Left colon (tissue), 2 donors: ENCODE measurements around the gene MRPS11. TPM values are rescaled to one million over a fixed set of nuclear protein-coding genes. Genes with fewer than 3 reads are reported as not detected.
"Not testable (repeated sequence)": the region's sequence is repeated elsewhere in the genome, so short reads cannot be mapped to it uniquely, and the experiment has no call there.

Experiments used
- ATAC-seq: fragments of 200-7000 bp; cut with Tn5 transposase; one replicate; pipeline ENCODE4 v1.9.1; 2020; ENCODE audit warnings: mild to moderate bottlenecking, moderate library complexity
- DNase-seq, 2 donors: peaks; one replicate each; pipeline ENCODE4 v3.0.0-alpha.2; 2020
- intact Hi-C, 2 donors: fragments of 100-400 bp; cut with DNase I in 1 of 2; cut with micrococcal nuclease in 1 of 2; formaldehyde crosslinking; loops; one replicate each; pipeline versions ENCODE4 v1.11.2 to v1.14.0; 2022; cut with DNase I, micrococcal nuclease
- total RNA-seq, 2 donors: library from RNA; stranded (reverse); fragmentation: NEBNext Ultra II Directional; extraction: Animal tissue kit (Norgen Biotek cat#: 25700); gene quantifications; one replicate each; pipeline ENCODE4 v1.2.1, GENCODE V29; 2021
- donor health status: DM: no; HTN: no; CAD: no.
- donor health status: DM: yes; HTN: yes; CAD: no.

The MRPS11 gene
- total RNA-seq, 2 donors from 2014 or later: 45.9 to 50.2 TPM

DNA sequence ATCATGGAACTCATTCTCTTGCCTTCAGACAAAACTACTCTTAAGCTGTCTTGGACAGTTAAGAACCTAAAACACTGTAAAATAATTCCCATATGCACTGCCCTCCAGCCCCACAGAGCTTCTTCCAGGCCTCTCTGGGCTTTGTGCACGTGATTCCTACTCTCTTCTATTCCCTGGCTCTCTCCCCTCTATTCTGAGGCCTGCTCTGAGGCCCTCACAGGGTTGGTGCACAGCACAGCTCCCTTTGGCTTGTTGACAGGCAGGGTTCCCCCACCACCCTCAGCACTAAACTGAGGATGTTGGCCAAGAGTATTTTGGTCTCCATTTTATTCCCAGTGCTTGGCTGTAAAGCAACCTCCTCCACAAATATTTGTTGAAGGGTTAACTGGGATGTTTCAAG, 13.9 kb upstream of the MRPS11 start:
- ATAC-seq: no peak
- DNase-seq: no peak
- intact Hi-C loops: no loop called here

DNA sequence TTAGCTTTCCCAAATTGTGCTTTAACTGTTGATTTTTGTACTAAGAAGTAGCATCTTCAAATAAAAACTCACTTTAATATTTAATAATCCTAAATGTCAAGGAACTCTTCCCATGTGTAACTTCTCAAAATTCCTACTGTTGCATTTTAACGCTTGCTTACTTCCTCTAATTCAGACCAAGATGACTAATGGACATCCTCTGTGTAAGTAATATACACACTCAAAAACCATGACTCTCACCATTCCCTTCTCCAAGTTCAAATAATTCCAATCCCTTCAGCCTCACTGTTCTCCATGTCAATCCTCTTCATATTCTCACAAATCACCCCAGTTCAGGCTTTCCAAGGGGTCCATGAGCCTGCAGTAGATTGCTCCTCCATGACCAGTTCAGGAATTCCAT, 13.3 kb upstream of the MRPS11 start:
- ATAC-seq: no peak
- intact Hi-C loops: no loop called here
- DNase-seq: no peak

DNA sequence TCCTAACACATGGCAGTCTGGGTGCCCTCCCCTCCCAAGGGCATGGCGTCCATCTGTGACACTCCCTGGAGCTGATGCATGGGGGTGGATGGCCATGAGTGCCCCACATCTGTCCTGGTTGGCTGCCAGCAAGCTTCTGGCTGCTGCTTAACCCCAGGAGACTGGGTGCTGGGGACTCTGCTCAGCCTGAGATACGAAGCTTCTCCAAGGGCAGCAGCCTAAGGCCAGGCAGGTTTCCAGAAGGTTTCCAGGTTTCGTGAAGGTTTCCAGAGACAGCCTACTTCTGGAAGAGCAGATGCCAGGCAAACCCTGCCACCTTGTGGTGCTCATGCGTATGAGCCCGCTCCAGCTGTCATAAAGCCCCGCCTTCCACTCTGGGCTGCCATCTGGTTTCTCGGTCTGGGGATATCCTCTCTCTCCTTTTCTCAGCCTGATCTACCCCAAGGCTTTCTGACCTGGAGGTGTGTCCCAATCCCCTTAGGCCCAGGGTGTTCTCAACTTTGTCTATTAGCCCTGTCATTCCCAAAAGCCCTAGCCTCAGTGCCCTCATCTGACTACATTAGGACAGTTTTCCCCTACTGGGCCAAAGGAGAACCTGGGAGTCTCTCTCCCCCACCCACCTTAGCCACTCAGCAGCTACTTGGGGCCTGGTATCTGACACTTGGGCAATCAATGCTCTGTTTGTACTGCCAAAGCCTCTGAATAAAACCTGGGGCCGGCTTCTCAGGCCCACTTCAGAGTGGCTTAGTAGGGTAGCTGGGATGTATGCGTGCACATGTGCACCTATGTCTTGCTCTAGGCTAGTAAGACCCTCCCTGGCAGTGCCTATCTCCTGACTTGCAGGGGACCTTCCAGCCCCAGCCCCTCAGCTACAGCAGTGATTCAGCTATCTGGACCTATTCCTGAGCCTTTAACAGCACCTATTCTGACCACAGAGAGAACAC, 12.4 kb upstream of the MRPS11 start:
- intact Hi-C loops: no loop called here
- ATAC-seq (peak; percentile 98), DNase-seq (peak; percentile 49 to 76)

DNA sequence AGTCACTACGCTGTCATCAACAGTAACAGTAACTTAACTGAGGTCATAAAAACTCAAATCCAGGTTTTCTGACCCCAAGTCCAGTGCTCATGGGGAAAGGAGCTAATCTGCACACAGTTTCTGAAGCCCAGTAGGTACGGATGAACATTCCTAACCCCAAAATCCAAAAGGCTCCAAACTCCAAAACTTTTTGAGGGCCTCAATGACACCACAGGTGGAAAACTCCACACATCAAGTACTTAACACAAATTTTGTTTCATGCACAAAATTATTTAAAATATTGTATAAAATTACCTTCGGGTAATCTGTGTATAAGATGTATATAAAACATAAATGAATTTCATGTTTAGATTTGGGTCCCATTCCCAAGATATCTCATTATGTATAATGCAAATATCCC, 10.8 kb upstream of the MRPS11 start:
- intact Hi-C loops: no loop called here
- ATAC-seq: no peak
- no peak for DNase-seq

DNA sequence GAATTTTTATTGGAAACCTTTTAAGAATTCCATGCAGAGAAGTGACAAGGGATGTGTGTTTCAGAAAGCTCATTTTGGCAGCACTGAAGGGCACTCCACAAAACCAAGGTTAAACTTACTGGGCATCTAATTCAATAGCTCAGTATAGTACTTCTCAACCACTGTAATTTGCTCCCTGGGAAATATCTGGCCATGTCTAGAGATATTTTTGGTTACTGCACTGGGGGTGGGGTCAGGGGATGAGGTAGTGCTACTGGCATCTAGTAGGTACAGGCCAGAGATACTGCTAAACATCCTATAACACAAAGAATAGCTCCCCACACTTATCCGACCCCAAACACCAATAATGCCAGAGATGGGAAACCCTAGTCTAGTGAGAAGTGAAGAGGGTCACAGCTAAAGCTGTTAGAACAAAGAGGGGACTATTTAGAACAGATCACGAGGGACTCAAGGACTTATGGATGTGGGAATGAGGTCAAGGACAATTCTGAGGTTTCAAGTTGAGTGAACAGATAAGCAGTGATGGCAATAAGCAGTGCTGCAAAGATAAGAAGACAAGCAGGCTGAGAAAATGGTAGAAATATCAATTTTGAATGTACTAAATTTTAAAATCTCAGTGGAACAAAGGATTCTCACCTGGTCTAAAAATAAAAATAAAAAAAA, 3.5 kb upstream of the MRPS11 start:
- intact Hi-C loops: no loop called here
- DNase-seq: no peak
- ATAC-seq: no peak

DNA sequence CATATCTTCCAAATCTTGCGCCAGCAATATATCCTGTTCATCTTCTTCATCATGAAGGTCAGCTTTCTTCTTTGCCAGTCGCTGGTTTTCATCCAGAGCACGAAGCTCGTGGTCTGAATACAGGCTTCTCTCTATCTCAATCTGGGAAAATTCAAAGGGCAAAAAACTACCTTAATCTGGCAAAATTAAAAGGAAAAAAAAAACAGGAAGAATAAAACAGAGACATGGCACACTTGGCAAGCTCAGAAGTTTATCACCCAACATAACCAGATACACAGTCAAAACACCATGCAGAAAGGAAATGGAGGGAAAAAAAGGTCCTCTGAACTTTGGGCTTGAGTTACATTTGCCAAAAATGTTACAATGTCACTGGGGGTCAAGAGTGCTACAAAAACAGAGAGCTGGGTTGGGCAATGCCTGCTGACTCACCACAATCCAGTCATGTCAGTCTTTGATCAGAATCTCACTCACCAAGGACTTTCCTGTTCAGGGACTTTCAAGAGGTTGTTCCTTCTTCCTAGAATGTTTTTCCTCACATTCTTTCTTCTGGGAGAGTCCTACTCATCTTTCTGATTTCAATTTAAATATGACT, 1.8 kb upstream of the MRPS11 start:
- intact Hi-C loops: no loop called here
- ATAC-seq: no peak
- DNase-seq: no peak

DNA sequence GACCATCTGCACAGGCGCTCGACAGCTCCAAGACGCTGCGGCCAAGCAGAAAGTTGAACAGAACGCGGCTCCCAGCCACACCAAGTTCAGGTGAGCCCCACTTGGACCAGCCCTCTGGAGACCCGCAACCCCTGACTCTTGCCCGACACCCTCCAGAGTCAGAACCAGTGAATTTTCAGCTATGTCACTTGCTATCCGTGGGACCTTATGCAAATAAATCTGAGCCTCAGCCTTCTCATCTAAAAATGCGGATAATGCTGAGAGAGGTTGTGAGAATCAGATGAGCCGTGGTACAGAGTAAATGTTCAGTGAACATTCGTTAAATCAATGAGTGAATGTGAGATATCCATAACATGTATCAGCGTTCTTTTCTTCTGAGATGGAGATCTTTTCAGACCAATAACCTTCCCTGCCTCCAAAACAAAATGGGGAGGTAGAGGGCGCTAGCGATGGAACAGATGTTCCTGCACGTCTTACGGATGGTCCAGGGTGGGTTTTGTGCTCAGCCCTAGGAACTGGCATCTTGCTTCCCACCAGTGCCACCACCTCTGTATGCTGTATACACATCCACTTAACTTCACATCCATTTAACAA, 524 bp downstream of the MRPS11 start:
- peak in 1 of 2 donors; percentile 22 for DNase-seq
- intact Hi-C loops: no loop called here
- ATAC-seq: no peak

DNA sequence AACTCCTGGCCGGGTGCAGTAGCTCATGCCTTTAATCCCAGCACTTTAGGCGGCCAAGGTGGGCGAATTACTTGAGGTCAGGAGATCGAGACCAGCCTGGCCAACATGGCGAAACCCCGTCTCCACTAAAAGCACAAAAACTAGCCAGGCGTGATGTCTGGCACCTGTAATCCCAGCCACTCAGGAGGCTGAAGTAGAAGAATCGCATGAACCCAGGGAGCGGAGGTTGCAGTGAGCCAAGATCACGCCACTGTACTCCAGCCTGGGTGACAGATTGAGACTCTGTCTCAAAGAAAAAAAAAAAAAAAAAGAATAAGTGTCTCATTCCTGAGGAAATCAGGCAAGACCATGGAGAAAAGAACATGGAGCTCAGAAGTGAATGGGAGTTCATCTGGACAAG, 1.2 kb downstream of the MRPS11 start:
- ATAC-seq, intact Hi-C loops: not testable (repeated sequence)

DNA sequence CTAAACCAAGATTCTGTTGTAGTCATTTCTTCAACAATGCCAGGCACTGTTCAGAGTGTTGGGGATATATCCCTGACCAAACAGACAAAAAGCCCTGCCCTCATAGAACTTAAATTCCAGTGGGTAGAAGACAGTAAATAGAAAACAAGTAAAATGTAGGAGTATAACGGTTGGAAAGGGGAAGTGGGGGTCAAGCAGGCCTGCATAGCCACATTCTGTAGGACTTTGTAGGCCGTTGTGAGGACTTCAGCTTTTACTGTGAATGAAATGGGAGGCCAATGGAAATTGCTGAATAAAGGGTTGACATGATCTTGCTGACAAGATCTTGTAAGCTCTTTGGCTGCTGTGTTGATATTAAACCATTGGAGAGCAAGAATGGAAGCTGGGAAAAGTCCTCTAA, 1.8 kb downstream of the MRPS11 start:
- DNase-seq (no peak), ATAC-seq (no peak)
- intact Hi-C loops: no loop called here

More for the DNA sequence above, 1.2 kb downstream of the MRPS11 start:
- DNase-seq: not testable (repeated sequence)

DNA sequence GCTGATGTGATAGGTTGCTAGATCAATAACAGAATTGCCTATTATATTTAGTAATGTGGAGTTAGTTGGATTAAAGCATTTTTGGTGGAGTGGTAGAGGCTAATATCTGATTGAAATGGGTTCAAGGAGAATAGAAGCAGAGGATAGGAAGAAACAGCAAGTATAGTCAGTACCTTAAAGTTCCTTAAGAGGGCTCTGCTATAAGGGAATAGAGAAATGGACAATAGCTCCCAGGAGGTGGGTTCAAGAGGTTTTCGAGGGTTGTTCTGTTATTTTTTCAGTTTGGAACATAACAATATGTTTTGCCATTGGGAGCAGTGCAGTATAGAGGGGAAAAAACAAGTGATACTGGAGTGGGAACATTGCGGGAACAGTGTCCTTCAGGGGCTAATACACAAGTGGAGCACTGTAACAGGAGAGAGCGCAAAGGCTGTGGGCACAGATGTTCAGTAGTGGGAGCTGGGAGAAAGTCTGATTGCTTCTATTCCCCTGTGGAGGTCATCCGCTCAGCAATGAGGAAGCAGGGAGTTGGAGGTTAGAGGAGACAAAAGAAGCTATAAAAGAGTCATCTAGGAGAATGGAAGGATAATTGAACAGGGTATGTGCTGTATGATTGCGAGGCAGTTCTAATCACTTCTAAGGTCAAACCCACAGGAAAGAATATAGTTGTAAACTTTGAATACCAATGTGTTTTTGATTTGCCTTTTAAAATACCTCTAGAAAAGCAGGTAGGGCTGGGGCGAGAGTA, 3.3 kb downstream of the MRPS11 start:
- ATAC-seq (peak; percentile 65), DNase-seq (no peak)
- intact Hi-C loops: loop anchor here in 1 of 2 donors (10.0 kb wide), 1 partner anchor 154 kb away; the partner anchor contains the start of gene AEN

DNA sequence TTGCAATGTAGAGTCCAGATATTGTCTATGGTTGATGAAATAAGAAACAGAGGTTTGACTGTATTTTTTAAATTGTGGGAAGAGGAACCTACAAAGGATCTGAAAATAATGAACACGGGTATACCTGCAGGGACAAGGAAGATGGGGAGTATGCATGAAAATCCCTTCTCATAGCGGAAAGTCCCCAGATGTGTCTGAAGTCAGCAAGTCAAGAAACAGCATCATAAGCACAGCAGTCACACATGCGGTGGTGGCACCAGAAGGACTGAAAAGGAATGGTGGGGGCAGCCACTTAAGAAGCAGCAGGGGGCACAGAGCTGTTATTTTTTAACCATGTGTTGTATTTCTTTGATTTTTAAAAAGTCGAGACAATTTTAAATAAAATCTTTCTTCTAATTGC, 4.7 kb downstream of the MRPS11 start:
- intact Hi-C loops: loop anchor here in 1 of 2 donors (10.0 kb wide), 1 partner anchor 153 kb away; the partner anchor contains the start of gene AEN
- DNase-seq (no peak), ATAC-seq (no peak)

DNA sequence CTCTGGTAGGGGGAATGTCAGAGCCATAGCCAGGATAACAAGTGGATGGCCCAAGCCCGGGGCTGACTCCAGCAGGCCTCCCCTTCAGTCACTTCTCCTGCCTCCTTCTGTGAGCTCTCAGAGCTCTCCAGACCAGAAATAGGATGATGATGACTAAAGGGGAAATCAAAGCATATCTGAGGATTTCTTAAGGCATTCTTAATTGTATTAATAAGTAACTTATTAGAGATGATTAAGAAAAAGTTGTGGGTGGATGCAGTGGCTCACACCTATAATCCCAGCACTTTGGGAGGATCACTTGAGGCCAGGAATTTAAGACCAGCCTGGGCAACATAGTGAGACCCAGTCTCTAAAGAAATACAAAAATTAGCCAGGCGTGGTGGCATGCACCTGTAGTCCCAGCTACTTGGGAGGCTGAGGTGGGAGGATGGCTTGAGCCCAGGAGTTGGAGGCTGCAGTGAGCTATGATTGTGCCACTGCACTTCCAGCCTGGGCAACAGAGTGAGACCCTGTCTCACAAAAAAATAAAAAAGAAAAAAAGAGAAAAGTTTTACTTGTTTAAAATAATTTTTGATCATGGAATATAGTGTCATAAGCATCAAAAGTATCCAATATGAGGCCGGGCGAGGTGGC, 6.3 kb downstream of the MRPS11 start:
- intact Hi-C loops: loop anchor here in 1 of 2 donors (10.0 kb wide), 1 partner anchor 151 kb away; the partner anchor contains the start of gene AEN
- not testable (repeated sequence) for ATAC-seq, DNase-seq

DNA sequence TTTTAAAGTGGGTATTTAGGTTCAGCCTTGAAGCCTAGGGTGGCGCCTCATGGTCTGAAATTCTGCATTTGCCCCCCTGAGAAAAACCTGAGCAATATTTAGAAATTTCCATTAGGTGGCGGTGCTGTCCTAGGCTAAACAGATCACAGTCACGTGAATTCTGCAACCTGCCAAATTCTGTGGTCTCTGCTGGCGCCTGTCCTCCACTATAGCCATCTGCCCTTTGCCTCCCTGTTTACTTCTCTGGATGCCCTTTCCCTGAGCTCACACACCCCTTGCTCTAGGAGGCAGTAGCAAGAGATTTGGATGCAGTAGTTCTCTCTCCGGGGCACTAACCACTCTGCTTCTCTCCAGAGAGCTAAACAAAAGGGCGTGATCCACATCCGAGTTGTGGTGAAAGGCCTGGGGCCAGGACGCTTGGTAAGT, 9.1 kb downstream of the MRPS11 start:
- intact Hi-C loops: loop anchor here in 1 of 2 donors (10.0 kb wide), 1 partner anchor 148 kb away; the partner anchor contains the start of gene AEN
- ATAC-seq (peak; percentile 76), DNase-seq (no peak)

DNA sequence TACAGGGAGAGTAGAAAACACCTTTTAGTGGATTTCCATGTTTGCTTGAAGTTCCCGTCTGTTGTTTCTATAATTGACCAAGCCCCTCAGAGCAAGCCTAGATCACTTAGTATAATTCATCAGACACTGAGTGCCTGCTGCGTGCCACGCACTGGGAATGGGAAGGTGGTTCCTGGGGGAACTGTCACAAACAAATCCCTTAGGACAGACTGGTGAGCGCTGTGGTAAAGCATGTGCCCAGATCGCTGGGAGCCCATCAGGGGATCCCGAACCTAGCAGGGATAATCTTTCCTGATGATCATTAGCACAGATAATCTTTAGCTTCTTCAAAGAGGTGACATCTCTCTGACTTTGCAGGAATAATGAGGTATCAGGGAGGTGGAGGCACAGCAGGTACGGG, 9.6 kb downstream of the MRPS11 start:
- DNase-seq (no peak), ATAC-seq (no peak)
- intact Hi-C loops: loop anchor here in 1 of 2 donors (10.0 kb wide), 1 partner anchor 148 kb away; the partner anchor contains the start of gene AEN

DNA sequence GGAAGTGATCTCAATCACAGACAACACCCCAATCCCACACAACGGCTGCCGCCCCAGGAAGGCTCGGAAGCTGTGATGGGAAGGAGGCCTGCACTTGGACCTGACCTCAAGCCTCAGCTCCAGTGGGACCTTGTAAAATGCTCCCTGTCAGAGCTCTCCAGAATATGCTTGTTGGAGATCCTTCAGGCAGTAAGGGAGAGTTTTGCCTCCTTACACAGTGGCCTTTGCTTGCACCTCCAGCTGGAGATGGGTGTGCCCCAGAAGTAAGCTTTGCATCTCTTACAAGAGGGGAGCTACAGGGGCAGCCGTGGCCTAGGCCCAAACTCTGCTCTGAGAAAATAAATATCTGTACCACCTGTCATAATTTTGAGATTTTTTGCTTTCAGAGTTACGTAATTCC, 10.4 kb downstream of the MRPS11 start:
- DNase-seq: no peak
- intact Hi-C loops: loop anchor here in 1 of 2 donors (10.0 kb wide), 1 partner anchor 147 kb away; the partner anchor contains the start of gene AEN

DNA sequence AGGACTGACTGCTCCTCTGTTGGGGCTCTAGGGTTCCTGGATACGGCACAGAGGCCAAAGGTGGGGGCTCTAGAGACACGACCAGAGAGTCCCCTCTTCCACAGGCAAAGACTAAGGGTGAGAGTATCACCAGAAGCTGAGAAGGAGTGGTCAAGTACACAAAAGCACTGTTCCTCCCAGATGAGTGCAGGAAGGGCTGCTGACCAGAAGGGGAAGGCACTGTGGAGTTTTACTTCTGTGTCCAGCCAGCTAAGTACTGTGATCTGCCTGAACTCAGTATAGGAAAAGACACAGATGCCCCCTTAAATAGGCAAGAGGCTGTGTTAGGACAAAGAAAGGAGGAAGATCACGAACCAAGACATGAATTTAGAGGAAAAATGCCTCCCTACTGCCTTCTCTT, 11.7 kb downstream of the MRPS11 start:
- intact Hi-C loops: loop anchor here in 1 of 2 donors (10.0 kb wide), 1 partner anchor 146 kb away; the partner anchor contains the start of gene AEN
- DNase-seq (no peak), ATAC-seq (no peak)

More for the DNA sequence above, 10.4 kb downstream of the MRPS11 start:
- no peak for ATAC-seq

DNA sequence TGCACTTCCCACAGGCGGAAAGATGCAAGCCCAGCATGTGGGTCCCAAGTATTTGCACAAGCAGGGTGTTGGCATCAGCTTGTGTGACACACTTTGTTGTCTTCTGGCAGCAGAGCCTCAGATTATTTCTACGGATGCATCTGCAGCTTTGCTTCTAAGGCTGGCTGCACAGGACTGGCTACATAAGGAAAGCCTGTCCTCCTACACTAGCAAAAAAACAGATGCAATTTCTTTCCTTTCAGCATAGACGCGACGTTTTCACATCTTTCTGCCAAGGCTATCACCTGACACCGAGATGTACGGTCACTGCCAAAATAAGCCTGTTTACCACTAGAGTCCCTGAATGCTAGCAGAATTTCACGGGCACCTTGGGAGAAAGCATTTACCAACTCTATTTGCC, 13.5 kb downstream of the MRPS11 start:
- DNase-seq: no peak
- no peak for ATAC-seq
- intact Hi-C loops: no loop called here

DNA sequence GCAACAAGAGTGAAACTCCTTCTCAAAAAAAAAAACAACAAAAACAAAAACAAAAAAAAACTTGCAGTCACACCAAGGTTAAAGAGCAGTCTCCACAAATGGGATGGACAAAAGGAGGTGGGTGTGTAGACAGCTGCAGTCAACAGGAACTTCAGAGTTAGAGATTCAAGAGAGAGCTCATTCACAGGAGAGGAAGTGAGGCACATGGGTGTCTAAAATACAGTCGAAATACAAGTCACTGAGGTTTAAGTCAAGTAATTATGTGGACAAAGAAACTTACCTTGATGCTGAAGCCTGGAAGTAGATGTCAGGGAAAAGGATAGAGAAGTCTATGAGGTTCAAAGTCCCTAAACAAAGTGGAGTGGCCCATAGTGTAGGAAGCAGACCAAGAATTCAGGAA, 14.8 kb downstream of the MRPS11 start:
- DNase-seq: no peak
- ATAC-seq: no peak
- intact Hi-C loops: no loop called here
